ENCODE results near the gene WDR38.
A peak's percentile ranks its signal among the peaks of the same experiment; 100 is the strongest.

The WDR38 gene

GRCh38 chr9:124882231-124882630 lies 29.0 kb downstream of the WDR38 start:
- no peak for DNase-seq (ENCODE audit: low read depth)

- DNase-seq (ENCODE audit: low read depth), result no peak
Measured at GRCh38 chr9:124884376-124884775, 31.1 kb downstream of the WDR38 start.

GRCh38 chr9:124885551-124885950 lies 32.3 kb downstream of the WDR38 start:
- DNase-seq (ENCODE audit: low read depth), result no peak

DNA sequence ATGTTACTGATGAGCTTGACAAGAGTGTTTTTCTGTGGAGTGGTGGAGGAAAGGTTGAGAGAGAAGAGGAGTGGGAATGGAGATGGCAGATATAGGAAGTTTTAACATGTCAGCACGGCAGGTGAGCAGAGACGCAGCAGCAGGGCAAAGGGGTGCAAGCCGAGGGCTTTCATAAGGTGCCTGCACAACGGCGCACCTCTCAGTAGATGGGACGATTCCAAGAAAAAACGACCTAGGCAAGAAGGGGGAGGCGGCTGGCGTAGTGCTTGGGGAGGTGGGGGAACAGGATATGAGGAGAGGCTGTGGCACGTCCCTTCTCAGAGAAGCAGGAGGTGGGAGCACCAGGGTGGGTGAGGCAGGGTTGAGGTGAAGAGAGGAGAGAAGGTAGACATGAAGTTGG lies 33.2 kb downstream of the WDR38 start:
- no peak for DNase-seq (ENCODE audit: low read depth)

DNA sequence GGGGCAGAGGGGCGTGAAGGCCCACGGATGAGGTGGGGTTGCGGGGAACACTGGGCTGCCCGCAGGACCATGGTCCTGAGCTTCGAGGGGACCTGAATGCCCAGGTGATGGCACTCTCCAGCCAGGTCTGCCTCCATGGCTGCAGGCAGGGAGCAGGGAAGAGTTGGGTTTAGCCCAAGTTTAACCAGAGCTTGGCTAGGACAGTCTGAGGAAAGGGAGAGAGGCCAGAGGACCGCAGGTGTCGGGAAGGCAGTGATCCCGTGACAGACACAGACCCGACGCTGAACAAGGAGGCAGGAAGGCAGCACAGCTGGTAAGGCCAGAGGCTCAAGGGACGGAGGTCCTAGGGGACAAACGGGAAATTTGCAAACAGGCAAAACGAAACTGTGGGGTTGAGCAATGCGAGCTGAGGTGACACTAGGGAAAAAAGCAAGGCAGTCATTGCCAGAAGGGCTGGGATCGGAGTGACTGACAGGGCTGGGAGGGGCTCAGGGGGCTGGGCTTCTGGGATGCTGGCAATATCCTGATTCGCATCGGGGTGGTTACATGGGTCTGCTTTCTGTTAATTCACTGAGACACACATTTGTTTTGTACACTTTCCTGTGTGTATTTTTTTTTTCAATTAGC lies 33.7 kb downstream of the WDR38 start:
- DNase-seq (ENCODE audit: low read depth), result no peak

GRCh38 chr9:124887832-124888231 lies 34.6 kb downstream of the WDR38 start:
- no peak for DNase-seq (ENCODE audit: low read depth)

GRCh38 chr9:124889006-124889405 lies 35.7 kb downstream of the WDR38 start:
- DNase-seq (ENCODE audit: low read depth), result no peak

DNA sequence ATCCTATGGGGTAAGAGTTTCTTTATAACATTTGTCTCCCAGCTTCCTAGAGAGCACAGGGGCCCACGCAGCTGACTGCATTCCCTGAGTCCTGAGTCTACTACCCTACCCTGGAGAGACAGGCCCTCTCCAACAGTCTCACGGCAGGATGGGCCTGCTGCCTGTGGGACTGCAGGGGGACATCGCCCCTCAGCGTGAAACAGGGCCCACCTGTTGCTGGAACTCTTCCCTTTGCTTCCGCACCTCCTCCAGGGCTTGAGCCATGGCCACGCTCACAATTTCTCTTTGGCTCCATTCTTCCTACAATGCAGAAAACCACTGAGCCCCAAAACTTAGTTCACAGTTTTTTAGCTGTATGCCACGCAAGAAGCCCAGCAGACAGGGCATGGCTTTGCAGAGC lies 36.9 kb downstream of the WDR38 start:
- DNase-seq (ENCODE audit: low read depth), result no peak

DNA sequence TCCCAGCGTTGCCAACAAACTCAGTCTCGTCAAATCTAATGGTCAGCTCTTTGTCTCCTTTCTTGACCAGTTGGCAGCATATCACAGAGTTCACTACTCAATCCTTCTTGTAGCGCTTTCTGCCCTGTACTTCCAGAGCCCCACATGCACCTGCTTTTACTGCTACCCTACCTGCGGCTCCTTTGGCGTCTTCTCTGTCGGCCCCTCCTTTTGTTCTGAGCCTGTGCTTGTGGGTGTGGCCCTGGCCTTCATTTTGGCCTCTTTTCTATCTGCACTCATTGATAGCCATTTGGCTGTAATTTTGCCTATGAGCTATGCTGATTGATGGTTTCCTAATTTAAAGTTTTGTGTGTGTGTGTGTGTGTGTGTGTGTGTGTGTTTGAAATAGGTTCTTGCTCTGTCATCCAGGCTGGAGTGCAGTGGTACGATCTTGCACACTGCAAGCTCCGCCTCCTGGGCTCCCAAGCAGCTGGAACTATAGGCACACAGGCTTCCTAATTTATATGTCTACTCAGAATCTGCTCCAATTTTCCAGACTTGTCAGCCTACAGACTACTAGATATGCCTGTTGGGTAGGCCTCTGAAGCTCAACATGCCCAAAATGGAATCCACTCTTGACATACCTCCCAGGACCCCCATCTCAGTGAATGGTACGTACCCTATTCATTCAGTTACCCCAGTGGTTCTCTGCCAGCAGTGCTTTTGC lies 40.9 kb downstream of the WDR38 start:
- no peak for DNase-seq (ENCODE audit: low read depth)

- DNase-seq (ENCODE audit: low read depth), result peak; percentile 65
Measured at GRCh38 chr9:124894741-124895170, 41.5 kb downstream of the WDR38 start.

DNA sequence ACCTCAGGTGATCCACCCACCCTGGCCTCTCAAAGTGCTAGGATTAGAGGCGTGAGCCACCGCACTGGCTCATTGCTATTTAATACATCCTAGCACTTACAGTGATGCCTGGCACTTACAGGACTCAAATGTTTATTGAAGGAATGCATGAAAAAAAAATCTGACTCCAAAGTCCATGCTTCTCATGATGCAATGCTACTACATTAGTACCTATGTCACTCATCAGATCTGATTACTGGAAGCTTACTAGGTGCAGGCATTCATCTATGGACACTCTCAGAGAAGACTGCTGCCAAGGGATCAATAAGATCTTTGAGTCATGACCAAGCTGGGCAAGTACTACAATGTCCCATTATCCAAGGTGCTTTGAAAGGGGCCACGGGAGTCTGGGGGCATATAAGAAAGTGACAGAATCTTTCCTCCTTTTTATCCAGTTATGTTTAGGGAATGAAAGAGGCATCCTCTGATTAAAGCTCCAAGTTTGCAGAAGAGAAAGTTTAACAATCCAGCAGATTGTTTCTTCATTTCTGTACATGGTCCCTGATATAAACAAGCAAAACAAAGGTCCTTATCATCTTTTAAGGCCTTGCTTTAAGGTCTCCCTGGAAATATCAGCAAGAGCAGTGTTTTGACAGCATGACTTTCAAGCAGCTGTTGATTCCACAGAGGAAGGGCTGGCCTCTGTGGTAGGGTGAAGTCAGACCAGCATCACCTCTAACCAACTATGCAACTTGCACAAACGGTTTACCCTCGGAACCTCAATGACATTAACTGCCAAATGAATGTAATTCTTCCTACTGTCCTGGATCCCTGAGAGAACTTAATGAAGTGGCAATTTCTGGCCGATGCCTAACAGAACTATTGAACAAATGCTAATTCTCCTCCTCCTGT lies 44.6 kb downstream of the WDR38 start:
- DNase-seq (ENCODE audit: low read depth), result peak; percentile 22

DNA sequence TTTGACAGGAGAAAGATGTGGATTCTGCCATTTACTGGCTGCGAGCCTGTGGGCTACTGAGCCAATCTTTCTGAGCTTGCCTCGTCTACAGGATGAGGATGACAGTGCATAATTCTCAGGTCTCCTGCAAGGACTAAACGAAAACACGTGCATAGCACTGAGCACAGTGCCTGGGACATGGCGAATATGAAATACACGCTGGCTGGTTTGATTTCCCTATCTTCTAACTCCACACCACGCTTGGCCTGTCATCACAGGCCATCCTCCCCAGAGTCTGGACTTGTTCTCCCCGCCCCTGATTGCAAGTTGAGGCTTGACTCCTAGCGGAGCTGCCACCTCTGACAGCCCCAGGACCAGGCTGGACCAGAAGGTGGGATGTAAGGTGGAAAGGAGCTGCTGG lies 46.6 kb downstream of the WDR38 start:
- DNase-seq (ENCODE audit: low read depth), result no peak

GRCh38 chr9:124906966-124907365 lies 53.7 kb downstream of the WDR38 start:
- no peak for DNase-seq (ENCODE audit: low read depth)

Data from iris pigment epithelial cell (primary cell).